Neural cell (in vitro differentiated cells): ENCODE data around the gene ITIH2. TPM values are rescaled to one million over a fixed set of nuclear protein-coding genes. Genes with fewer than 3 reads are reported as not detected.

Experiments used
- H2AFZ ChIP-seq: fragments of 200-600, 300-800 bp; sonication (generic), shearing (Covaris generic); 2 replicates; pipeline ENCODE4 v1.6.0; 2014; ENCODE audit warnings: low read depth, mild to moderate bottlenecking, antibody characterized with exemption, low read length, moderate library complexity
- H3F3A ChIP-seq: fragments of 200-600 bp; shearing (Covaris generic); 2 replicates; pipeline ENCODE4 v1.6.1; 2016; ENCODE audit warnings: mild to moderate bottlenecking, moderate library complexity, mixed read lengths, antibody characterized with exemption, low read length; ENCODE audit not compliant: insufficient read depth, poor library complexity, severe bottlenecking
- H3K27ac ChIP-seq: fragments of 200-600, 300-800 bp; sonication (generic), shearing (Covaris generic); 2 replicates; pipeline ENCODE4 v1.5.1; 2014; ENCODE audit warnings: mild to moderate bottlenecking, low read length, moderate library complexity
- H3K27me3 ChIP-seq: fragments of 300-800, 200-600 bp; sonication (generic), shearing (Covaris generic); 2 replicates; pipeline ENCODE4 v1.6.0; 2014; ENCODE audit warnings: mild to moderate bottlenecking, low read depth, low read length, moderate library complexity; ENCODE audit not compliant: insufficient read depth
- H3K36me3 ChIP-seq: fragments of 300-800, 200-600 bp; sonication (generic), shearing (Covaris generic); 2 replicates; pipeline ENCODE4 v1.5.1; 2014; ENCODE audit warnings: mild to moderate bottlenecking, antibody characterized with exemption, low read length, moderate library complexity; ENCODE audit not compliant: insufficient read depth
- H3K4me2 ChIP-seq: fragments of 300-800, 200-600 bp; sonication (generic), shearing (Covaris generic); 2 replicates; pipeline ENCODE4 v1.6.0; 2014; ENCODE audit warnings: mild to moderate bottlenecking, low read length
- H3K4me3 ChIP-seq: fragments of 300-800, 200-600 bp; sonication (generic), shearing (Covaris generic); 2 replicates; pipeline ENCODE4 v1.5.1; 2014; ENCODE audit warnings: mild to moderate bottlenecking, low read length, moderate library complexity
- H3K79me2 ChIP-seq: fragments of 200-600 bp; shearing (Covaris generic); replicated peaks from 2 replicates; pipeline ENCODE4 v1.6.0; 2014; ENCODE audit warnings: mild to moderate bottlenecking, low read length, moderate library complexity; ENCODE audit not compliant: insufficient read depth
- H3K9ac ChIP-seq: fragments of 300-800, 200-600 bp; sonication (generic), shearing (Covaris generic); 2 replicates; pipeline ENCODE4 v1.6.1; 2016; ENCODE audit warnings: mild to moderate bottlenecking, low read length, mixed read lengths
- H3K9me2 ChIP-seq: fragments of 200-600 bp; shearing (Covaris generic); 2 replicates; pipeline ENCODE4 v1.6.1; 2016; ENCODE audit warnings: mild to moderate bottlenecking, low read length, mixed read lengths; ENCODE audit not compliant: insufficient read depth
- H3K9me3 ChIP-seq: fragments of 200-600, 300-800 bp; sonication (generic), shearing (Covaris generic); 2 replicates; pipeline ENCODE4 v1.6.1; 2016; ENCODE audit warnings: mild to moderate bottlenecking, mixed run types, low read length, moderate library complexity, mixed read lengths
- H4K20me1 ChIP-seq: fragments of 200-600 bp; shearing (Covaris generic); 2 replicates; pipeline ENCODE4 v1.6.1; 2016; ENCODE audit warnings: mild to moderate bottlenecking, mixed run types; ENCODE audit not compliant: insufficient read depth
- CTCF ChIP-seq: fragments of 450-650 bp; IDR thresholded peaks from 2 replicates; pipeline ENCODE4 v1.5.1; 2014; ENCODE audit warnings: antibody characterized with exemption, mild to moderate bottlenecking, moderate library complexity; ENCODE audit not compliant: poor library complexity, severe bottlenecking
- EP300 ChIP-seq: fragments of 450-650 bp; conservative IDR thresholded peaks from 2 replicates; pipeline ENCODE4 v1.6.1; 2014; ENCODE audit warnings: antibody characterized with exemption, mild to moderate bottlenecking, moderate library complexity; ENCODE audit not compliant: poor library complexity, severe bottlenecking
- EZH2 ChIP-seq: fragments of 200-600, 300-800 bp; shearing (Covaris generic), sonication (generic); IDR thresholded peaks from 2 replicates; pipeline ENCODE4 v1.6.1; 2014; ENCODE audit warnings: antibody characterized with exemption, low read length, borderline replicate concordance, mild to moderate bottlenecking; ENCODE audit not compliant: insufficient read depth, poor library complexity, severe bottlenecking
- MXI1 ChIP-seq: fragments of 450-650 bp; conservative IDR thresholded peaks from 2 replicates; pipeline ENCODE4 v1.6.1; 2014; ENCODE audit warnings: antibody characterized with exemption, mild to moderate bottlenecking; ENCODE audit not compliant: poor library complexity, severe bottlenecking
- POLR2AphosphoS5 ChIP-seq: IDR thresholded peaks from 2 replicates; pipeline ENCODE4 v1.6.1; 2012
- RAD21 ChIP-seq: fragments of 450-650 bp; conservative IDR thresholded peaks from 2 replicates; pipeline ENCODE4 v1.6.1; 2014; ENCODE audit warnings: antibody characterized with exemption, mild to moderate bottlenecking, moderate library complexity
- SMC3 ChIP-seq: fragments of 450-650 bp; conservative IDR thresholded peaks from 2 replicates; pipeline ENCODE4 v1.6.1; 2014; ENCODE audit warnings: antibody characterized with exemption, mild to moderate bottlenecking, moderate library complexity; ENCODE audit not compliant: poor library complexity
- TAF1 ChIP-seq: IDR thresholded peaks from 2 replicates; pipeline ENCODE4 v1.6.1; 2012; ENCODE audit warnings: low read depth
- polyA plus RNA-seq: library from polyadenylated mRNA; depleted of rRNA; stranded (reverse); fragments of >200 nt; gene quantifications from 2 replicates; pipeline ENCODE4 v1.2.3, GENCODE V29; 2014
- TF ChIP-seq, protein P1 (sequence below): IDR thresholded peaks from 2 replicates; pipeline ENCODE4 v1.6.1; 2012; ENCODE audit warnings: borderline replicate concordance

ITIH2 gene
- polyA plus RNA-seq, 1 donor from 2014 or later, result not detected

GRCh38 chr10:7787857-7788638 lies 84.9 kb downstream of the ITIH2 start, which contains the start of the genes ATP5F1C and KIN:
Gene ATP5F1C (plus strand): TSS chr10:7788177. CDS start chr10:7788208, 31 bp downstream.
Gene KIN (minus strand): TSS chr10:7787993. CDS start chr10:7787933, 60 bp downstream.
- peaks cover 91% of the 10 kb centered on the region for H3K79me2 ChIP-seq
- peak within 1 kb of the TSS; percentile 85 for H2AFZ ChIP-seq
- peak within 1 kb of the TSS; percentile 93 for H3K4me2 ChIP-seq
- no peaks in the 10 kb centered on the region for H4K20me1 ChIP-seq
- H3K9me2 ChIP-seq, result no peaks in the 10 kb centered on the region
- H3K9me3 ChIP-seq, result no peaks in the 10 kb centered on the region
- TF ChIP-seq EP300 (no peak), SMC3 (peak; percentile 30), MXI1 (peak; percentile 75), RAD21 (no peak), POLR2AphosphoS5 (peak; percentile 99), CTCF (no peak), EZH2 (no peak), TAF1 (peak; percentile 86)
- TF ChIP-seq, protein P1, sequence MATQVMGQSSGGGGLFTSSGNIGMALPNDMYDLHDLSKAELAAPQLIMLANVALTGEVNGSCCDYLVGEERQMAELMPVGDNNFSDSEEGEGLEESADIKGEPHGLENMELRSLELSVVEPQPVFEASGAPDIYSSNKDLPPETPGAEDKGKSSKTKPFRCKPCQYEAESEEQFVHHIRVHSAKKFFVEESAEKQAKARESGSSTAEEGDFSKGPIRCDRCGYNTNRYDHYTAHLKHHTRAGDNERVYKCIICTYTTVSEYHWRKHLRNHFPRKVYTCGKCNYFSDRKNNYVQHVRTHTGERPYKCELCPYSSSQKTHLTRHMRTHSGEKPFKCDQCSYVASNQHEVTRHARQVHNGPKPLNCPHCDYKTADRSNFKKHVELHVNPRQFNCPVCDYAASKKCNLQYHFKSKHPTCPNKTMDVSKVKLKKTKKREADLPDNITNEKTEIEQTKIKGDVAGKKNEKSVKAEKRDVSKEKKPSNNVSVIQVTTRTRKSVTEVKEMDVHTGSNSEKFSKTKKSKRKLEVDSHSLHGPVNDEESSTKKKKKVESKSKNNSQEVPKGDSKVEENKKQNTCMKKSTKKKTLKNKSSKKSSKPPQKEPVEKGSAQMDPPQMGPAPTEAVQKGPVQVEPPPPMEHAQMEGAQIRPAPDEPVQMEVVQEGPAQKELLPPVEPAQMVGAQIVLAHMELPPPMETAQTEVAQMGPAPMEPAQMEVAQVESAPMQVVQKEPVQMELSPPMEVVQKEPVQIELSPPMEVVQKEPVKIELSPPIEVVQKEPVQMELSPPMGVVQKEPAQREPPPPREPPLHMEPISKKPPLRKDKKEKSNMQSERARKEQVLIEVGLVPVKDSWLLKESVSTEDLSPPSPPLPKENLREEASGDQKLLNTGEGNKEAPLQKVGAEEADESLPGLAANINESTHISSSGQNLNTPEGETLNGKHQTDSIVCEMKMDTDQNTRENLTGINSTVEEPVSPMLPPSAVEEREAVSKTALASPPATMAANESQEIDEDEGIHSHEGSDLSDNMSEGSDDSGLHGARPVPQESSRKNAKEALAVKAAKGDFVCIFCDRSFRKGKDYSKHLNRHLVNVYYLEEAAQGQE, result peak; percentile 62
- H3K27ac ChIP-seq, result peak within 1 kb of the TSS; percentile 85
- no peaks in the 10 kb centered on the region for H3K27me3 ChIP-seq
- H3K9ac ChIP-seq, result peak within 1 kb of the TSS; percentile 94
- H3K4me3 ChIP-seq, result peak within 1 kb of the TSS; percentile 89
- no peaks in the 10 kb centered on the region for H3F3A ChIP-seq
- no peaks in the 10 kb centered on the region for H3K36me3 ChIP-seq

DNA sequence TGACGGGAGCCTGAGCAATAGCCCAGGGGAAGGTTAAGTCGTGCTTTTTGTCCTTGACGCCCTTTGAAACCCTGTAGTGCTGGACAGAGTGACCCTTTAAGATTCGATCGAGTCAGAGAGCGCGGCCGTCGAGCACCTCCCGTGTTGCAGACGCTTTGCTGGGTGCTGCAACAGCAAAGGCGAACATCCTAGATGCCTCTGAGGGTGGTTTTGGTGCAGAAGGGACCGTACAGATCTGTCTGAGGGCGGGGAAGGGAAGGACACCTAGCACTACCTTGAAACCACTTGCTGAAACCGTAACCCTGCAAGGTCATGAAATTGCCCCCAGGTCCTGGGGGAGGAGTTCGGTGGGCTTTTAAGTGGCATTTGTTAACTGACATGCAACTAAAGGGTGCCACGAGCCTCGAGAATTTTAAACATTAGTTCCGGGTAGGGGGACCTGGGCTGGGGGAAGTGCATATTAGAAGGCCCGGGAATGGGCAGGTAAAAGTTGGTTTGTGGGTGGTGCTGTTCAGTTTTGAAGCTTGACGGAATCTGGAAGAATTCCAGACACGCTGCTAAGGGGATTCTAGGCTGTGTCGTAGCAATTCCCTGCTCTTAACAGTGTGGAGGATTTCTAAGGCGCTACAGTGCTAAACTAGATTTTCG lies 85.6 kb downstream of the ITIH2 start:
- no peaks in the 10 kb centered on the region for H3F3A ChIP-seq
- H3K9me2 ChIP-seq, result no peaks in the 10 kb centered on the region
- peaks cover 88% of the 10 kb centered on the region for H3K79me2 ChIP-seq
- peak overlapping the region; percentile 85 for H2AFZ ChIP-seq
- no peaks in the 10 kb centered on the region for H4K20me1 ChIP-seq
- H3K4me2 ChIP-seq, result peak overlapping the region; percentile 93
- H3K27ac ChIP-seq, result peak overlapping the region; percentile 85
- H3K4me3 ChIP-seq, result peak overlapping the region; percentile 89
- no peaks in the 10 kb centered on the region for H3K27me3 ChIP-seq
- TF ChIP-seq TAF1, result no peak
- TF ChIP-seq EP300, result no peak
- H3K9me3 ChIP-seq, result no peaks in the 10 kb centered on the region
- peak overlapping the region; percentile 94 for H3K9ac ChIP-seq
- no peaks in the 10 kb centered on the region for H3K36me3 ChIP-seq
